Endothelial cell of umbilical vein (primary cell): ENCODE measurements around the gene KDM3B. TPM values are rescaled to one million over a fixed set of nuclear protein-coding genes. Genes with fewer than 3 reads are reported as not detected.

Experiments
- BruUV-seq: library from RNA; stranded (reverse); fragments of 400-500 nt; replicated peaks from 2 replicates; lab custom pipeline; 2021; lab: Mats Ljungman, UMichigan
- CTCF ChIA-PET: fragments of 300-600, 350-600 bp; sonication (Branson Sonifier 250); formaldehyde crosslinking; loops from one replicate; lab custom pipeline; 2021; ENCODE audit warnings: antibody characterized with exemption, inconsistent platforms; lab: Charles Lee
- POLR2A ChIA-PET: fragments of 300-600, 350-600 bp; sonication (Branson Sonifier 250); formaldehyde crosslinking; loops from one replicate; lab custom pipeline; 2021; ENCODE audit warnings: antibody characterized with exemption, inconsistent platforms; lab: Charles Lee
- DNase-seq: peaks from one replicate; pipeline ENCODE4 v3.0.0-alpha.2; 2011; ENCODE audit warnings: low read depth, low spot score
- FAIRE-seq: peaks from 2 replicates; lab custom pipeline; 2011; peaks lifted over from hg19 to GRCh38; lab: Jason Lieb, UNC
- H2AFZ ChIP-seq: 2 replicates; pipeline ENCODE4 v1.6.0; 2012; ENCODE audit warnings: low read depth, low read length, control low read depth, inconsistent platforms
- H3K27ac ChIP-seq: 2 replicates; pipeline ENCODE4 v1.5.1; 2011; ENCODE audit warnings: low read depth, mild to moderate bottlenecking, control low read depth, low read length, moderate library complexity; ENCODE audit not compliant: insufficient read depth
- H3K27me3 ChIP-seq, 2 experiments: 2 replicates each; pipeline versions ENCODE4 v1.6.0 to v1.6.1; 2011; ENCODE audit warnings: low read length in 2 of 2, mixed read lengths in 1 of 2; ENCODE audit not compliant: control insufficient read depth in 2 of 2, insufficient read depth in 2 of 2
- H3K36me3 ChIP-seq, 2 experiments: 2 replicates in 1 of 2; 3 replicates in 1 of 2; pipeline ENCODE4 v1.5.1; 2011; ENCODE audit warnings: low read length in 2 of 2, mild to moderate bottlenecking in 1 of 2, moderate library complexity in 1 of 2; ENCODE audit not compliant: control insufficient read depth in 2 of 2, insufficient read depth in 2 of 2; ENCODE audit errors: extremely low read depth in 1 of 2
- H3K4me1 ChIP-seq: 3 replicates; pipeline ENCODE4 v1.5.1; 2011; ENCODE audit warnings: mild to moderate bottlenecking, low read length; ENCODE audit not compliant: control insufficient read depth, insufficient read depth; ENCODE audit errors: extremely low read depth
- H3K4me2 ChIP-seq: 2 replicates; pipeline ENCODE4 v1.6.1; 2011; ENCODE audit warnings: low read length, control low read depth, mixed read lengths; ENCODE audit not compliant: insufficient read depth
- H3K4me3 ChIP-seq, 3 experiments: fragments of 200-600 bp in 1 of 3; sonication (generic), shearing (Covaris generic) in 1 of 3; replicated peaks in 1 of 3; 2 replicates each; pipeline ENCODE4 v1.5.1; 2011 to 2016; ENCODE audit warnings: control low read depth in 3 of 3, low read length in 3 of 3, mild to moderate bottlenecking in 2 of 3, inconsistent platforms in 1 of 3, low read depth in 1 of 3, moderate library complexity in 1 of 3; ENCODE audit not compliant: insufficient read depth in 1 of 3
- H3K79me2 ChIP-seq: 2 replicates; pipeline ENCODE4 v1.6.0; 2012; ENCODE audit warnings: low read length, inconsistent platforms; ENCODE audit not compliant: control insufficient read depth, insufficient read depth
- H3K9ac ChIP-seq: replicated peaks from 2 replicates; pipeline ENCODE3; 2011; ENCODE audit warnings: low read length, control low read depth; ENCODE audit not compliant: insufficient read depth; ENCODE audit errors: extremely low read depth
- H3K9me1 ChIP-seq: replicated peaks from 3 replicates; pipeline ENCODE4 v1.6.0; 2011; ENCODE audit warnings: mild to moderate bottlenecking, low read length; ENCODE audit not compliant: control insufficient read depth, insufficient read depth; ENCODE audit errors: extremely low read depth
- H3K9me3 ChIP-seq: replicated peaks from 2 replicates; pipeline ENCODE4 v1.5.1; 2012; ENCODE audit warnings: low read length, inconsistent platforms; ENCODE audit not compliant: control insufficient read depth, insufficient read depth
- H4K20me1 ChIP-seq: replicated peaks from 2 replicates; pipeline ENCODE3; 2011; ENCODE audit warnings: mild to moderate bottlenecking, low read length; ENCODE audit not compliant: control insufficient read depth, insufficient read depth; ENCODE audit errors: extremely low read depth
- FOS ChIP-seq: IDR thresholded peaks from 2 replicates; pipeline ENCODE4 v1.6.1; 2011; ENCODE audit warnings: mild to moderate bottlenecking, low read length, moderate library complexity, borderline replicate concordance; ENCODE audit not compliant: insufficient read depth
- GATA2 ChIP-seq: IDR thresholded peaks from 2 replicates; pipeline ENCODE4 v1.7.0; 2011; ENCODE audit warnings: low read depth, mild to moderate bottlenecking, moderate library complexity, mixed read lengths, low read length; ENCODE audit not compliant: insufficient read length, insufficient read depth
- JUN ChIP-seq: IDR thresholded peaks from 2 replicates; pipeline ENCODE4 v1.6.1; 2011; ENCODE audit warnings: borderline replicate concordance, low read depth; ENCODE audit not compliant: insufficient read length, insufficient read depth
- MAX ChIP-seq: IDR thresholded peaks from 2 replicates; pipeline ENCODE4 v1.6.1; 2011; ENCODE audit not compliant: insufficient read depth, insufficient read length
- dilution Hi-C: fragments of 300-500 bp; cut with MboI; formaldehyde crosslinking; loops from one replicate; pipeline ENCODE4 v1.15.0; 2019; ENCODE audit warnings: low sequenced_read_pairs; ENCODE audit not compliant: extremely low pct_ligation_motif_present
- intact Hi-C: fragments of 100-400 bp; cut with micrococcal nuclease; formaldehyde crosslinking; loops from one replicate; pipeline ENCODE4 v1.10.0; 2022
- polyA plus RNA-seq, 4 experiments: library from polyadenylated mRNA; depleted of rRNA in 3 of 4; stranded (reverse) in 3 of 4; unstranded in 1 of 4; fragments of >200 nt; gene quantifications; 2 replicates each; pipeline versions ENCODE4 v1.2.1 to v1.2.3, GENCODE V29; 2011 to 2012; ENCODE audit warnings: missing spikeins in 1 of 4
- total RNA-seq: library from RNA; stranded (reverse); gene quantifications from 2 replicates; pipeline ENCODE4 v1.2.3, GENCODE V29; 2021

Gene KDM3B
- total and polyA plus RNA-seq, 2 donors (not counting 3 experiments of a cell fraction or from before 2014, with no cell fraction given), result 19.0 to 55.7 TPM

GRCh38 chr5:138334867-138335447 lies 17.5 kb upstream of the KDM3B start:
- no peak overlapping the region for H3K4me2 ChIP-seq
- H3K4me1 ChIP-seq, result peaks cover 19% of the 10 kb centered on the region
- H3K9ac ChIP-seq, result no peak overlapping the region
- no TSS peak for BruUV-seq
- H3K27ac ChIP-seq, result no peak overlapping the region
- no peaks in the 10 kb centered on the region for H3K27me3 ChIP-seq
- POLR2A ChIA-PET, result no interaction called here
- no peaks in the 10 kb centered on the region for H4K20me1 ChIP-seq
- H3K9me3 ChIP-seq, result no peaks in the 10 kb centered on the region
- no peaks in the 10 kb centered on the region for H3K36me3 ChIP-seq
- peak; percentile 45 for TF ChIP-seq GATA2
- TF ChIP-seq MAX, result no peak
- FAIRE-seq, result no peak
- DNase-seq, result no peak
- CTCF ChIA-PET, result no interaction called here
- peaks cover 23% of the 10 kb centered on the region for H3K79me2 ChIP-seq
- no peaks in the 10 kb centered on the region for H3K9me1 ChIP-seq
- no peak overlapping the region for H2AFZ ChIP-seq
- intact Hi-C loops, result loop anchor here (5.0 kb wide), 2 partner anchors 113 to 158 kb away; partner anchors contain the start of genes BRD8 and KIF20A
- dilution Hi-C loops, result no loop called here
- H3K4me3 ChIP-seq, result no peak overlapping the region

GRCh38 chr5:138336952-138337684 lies 15.4 kb upstream of the KDM3B start:
- Histone ChIP-seq H3K27me3 (no peaks in the 10 kb centered on the region), H3K4me2 (peak overlapping the region; percentile 16), H3K9me1 (no peaks in the 10 kb centered on the region), H3K4me1 (peaks cover 13% of the 10 kb centered on the region), H3K4me3 (peak overlapping the region; percentile 3 to 84 (median 58)), H3K9me3 (no peaks in the 10 kb centered on the region), H2AFZ (peak overlapping the region; percentile 74), H3K27ac (peak overlapping the region; percentile 81), H3K79me2 (peaks cover 34% of the 10 kb centered on the region), H3K9ac (peak overlapping the region; percentile 81), H4K20me1 (no peaks in the 10 kb centered on the region), H3K36me3 (peaks cover 0 to 3% of the 10 kb centered on the region in 2 experiments)
- BruUV-seq, result TSS peak; percentile 83
- ChIA-PET CTCF (interaction anchor here (4.1 kb wide), 1 partner anchor 16 kb away, joined by 64 read pairs; the partner anchor contains the start of gene KDM3B), POLR2A (interaction anchor here (2.5 to 4.3 kb wide), 2 partner anchors 16 to 33 kb away, joined by 8 to 58 read pairs; partner anchors contain the start of gene KDM3B)
- DNase-seq (no peak), FAIRE-seq (no peak)
- TF ChIP-seq FOS (no peak), JUN (peak; percentile 67)
- dilution Hi-C loops, result no loop called here
- intact Hi-C loops, result loop anchor here (5.0 kb wide), 1 partner anchor 115 kb away; no protein-coding TSS in a partner anchor
